NCI-H2196 treated with DMSO at 0.1 percent for 48 hours (cell line): ENCODE measurements around the gene PRSS37.
"Not testable (repeated sequence)": the region's sequence is repeated elsewhere in the genome, so short reads cannot be mapped to it uniquely, and the experiment has no call there.

ENCODE experiments used
- DNase-seq: peaks from one replicate; lab custom pipeline; 2025; ENCODE audit not compliant: unreplicated experiment; lab: John Stamatoyannopoulos, UW

The PRSS37 gene

GRCh38 chr7:141841385-141841784 is at the start of gene PRSS37:
Gene PRSS37 (minus strand): TSS chr7:141841485. CDS start chr7:141841049, 436 bp downstream.
- DNase-seq, result no peak

- DNase-seq, result no peak
These were observed 48.0 kb upstream of the PRSS37 start for GRCh38 chr7:141889321-141889720.

- no peak for DNase-seq
These were observed 43.4 kb upstream of the PRSS37 start for GRCh38 chr7:141884539-141885225.

GRCh38 chr7:141880960-141881359 is 39.7 kb upstream of the PRSS37 start:
- no peak for DNase-seq

- DNase-seq, result no peak
These were observed 36.1 kb upstream of the PRSS37 start for GRCh38 chr7:141877365-141877764.

GRCh38 chr7:141876371-141876770 is 35.1 kb upstream of the PRSS37 start:
- no peak for DNase-seq

- DNase-seq, result no peak
These were observed 34.2 kb upstream of the PRSS37 start for GRCh38 chr7:141875453-141875852.

- no peak for DNase-seq
These were observed 33.5 kb upstream of the PRSS37 start for GRCh38 chr7:141874787-141875186.

GRCh38 chr7:141872931-141873330 is 31.6 kb upstream of the PRSS37 start:
- no peak for DNase-seq

- no peak for DNase-seq
These were observed 25.7 kb upstream of the PRSS37 start for GRCh38 chr7:141866974-141867373.

GRCh38 chr7:141864765-141865447 is 23.6 kb upstream of the PRSS37 start:
- no peak for DNase-seq

GRCh38 chr7:141860207-141860606 is 18.9 kb upstream of the PRSS37 start:
- DNase-seq, result no peak

- DNase-seq, result no peak
These were observed 6.7 kb upstream of the PRSS37 start for GRCh38 chr7:141847996-141848395.

GRCh38 chr7:141844256-141844655 is 3.0 kb upstream of the PRSS37 start:
- DNase-seq, result no peak

- no peak for DNase-seq
These were observed 1.6 kb upstream of the PRSS37 start for GRCh38 chr7:141842904-141843303.

- DNase-seq, result no peak
These were observed 577 bp downstream of the PRSS37 start for GRCh38 chr7:141840708-141841107.

GRCh38 chr7:141839256-141839655 is 2.0 kb downstream of the PRSS37 start:
- DNase-seq, result no peak

- no peak for DNase-seq
These were observed 2.7 kb downstream of the PRSS37 start for GRCh38 chr7:141838581-141838980.

GRCh38 chr7:141837683-141838082 is 3.6 kb downstream of the PRSS37 start:
- DNase-seq, result no peak

- not testable (repeated sequence) for DNase-seq
These were observed 18.9 kb downstream of the PRSS37 start for GRCh38 chr7:141822432-141822831.

GRCh38 chr7:141820067-141820466 is 21.2 kb downstream of the PRSS37 start:
- DNase-seq, result no peak

GRCh38 chr7:141792526-141792925 is 48.8 kb downstream of the PRSS37 start:
- no peak for DNase-seq

GRCh38 chr7:141789917-141790316 is 51.4 kb downstream of the PRSS37 start, which contains the start of gene TAS2R5:
Gene TAS2R5 (plus strand): TSS chr7:141790217. CDS start chr7:141790362, 145 bp downstream.
- DNase-seq, result no peak
